D341Med (cell line): ENCODE measurements around the gene TCP10L.
"Not testable (repeated sequence)": the region's sequence is repeated elsewhere in the genome, so short reads cannot be mapped to it uniquely, and the experiment has no call there.

ENCODE experiments used
- DNase-seq: peaks from one replicate; pipeline ENCODE4 v3.0.0; 2012; ENCODE audit warnings: low spot score

Gene TCP10L

GRCh38 chr21:32554832-32555638 lies 30.3 kb downstream of the TCP10L start:
- DNase-seq = no peak

DNA sequence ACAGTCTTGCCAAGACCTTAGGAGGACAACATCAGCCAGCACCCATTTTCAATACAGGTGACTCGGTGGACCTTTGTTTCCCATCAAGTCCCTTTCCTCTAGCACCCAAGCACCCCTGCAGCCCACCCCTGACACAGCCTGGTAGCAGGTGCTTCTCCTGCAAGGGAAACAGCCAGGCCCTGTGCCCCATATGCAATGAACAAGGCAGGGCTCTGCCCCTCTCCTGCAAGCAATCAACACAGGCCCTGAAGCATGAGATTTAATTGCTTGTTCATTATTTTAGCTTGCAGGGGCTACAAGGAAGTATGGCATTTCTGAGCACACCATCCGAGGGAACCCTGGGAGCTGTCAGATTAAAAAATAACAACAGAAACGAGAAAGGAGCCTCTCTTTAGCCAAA lies 35.4 kb downstream of the TCP10L start:
- no peak for DNase-seq

GRCh38 chr21:32549440-32549839 lies 35.9 kb downstream of the TCP10L start:
- DNase-seq = no peak

DNA sequence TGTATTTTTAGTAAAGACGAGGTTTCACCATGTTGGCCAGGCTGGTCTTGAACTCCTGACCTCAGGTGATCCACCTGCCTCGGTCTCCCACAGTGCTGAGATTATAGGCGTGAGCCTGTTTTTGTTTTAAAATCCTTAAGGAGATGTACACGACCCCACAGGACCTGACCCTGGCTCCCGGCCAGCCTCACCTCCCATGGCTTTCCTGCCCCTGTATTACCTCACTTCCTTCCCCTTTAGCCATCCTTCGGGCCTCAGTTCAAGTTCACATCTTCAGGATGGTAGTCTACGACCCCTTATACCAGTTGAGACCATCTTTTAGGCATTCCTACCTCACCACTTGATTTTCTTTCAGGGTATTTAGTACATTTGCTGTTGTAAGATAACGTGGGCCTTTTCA lies 36.3 kb downstream of the TCP10L start:
- DNase-seq = no peak

DNA sequence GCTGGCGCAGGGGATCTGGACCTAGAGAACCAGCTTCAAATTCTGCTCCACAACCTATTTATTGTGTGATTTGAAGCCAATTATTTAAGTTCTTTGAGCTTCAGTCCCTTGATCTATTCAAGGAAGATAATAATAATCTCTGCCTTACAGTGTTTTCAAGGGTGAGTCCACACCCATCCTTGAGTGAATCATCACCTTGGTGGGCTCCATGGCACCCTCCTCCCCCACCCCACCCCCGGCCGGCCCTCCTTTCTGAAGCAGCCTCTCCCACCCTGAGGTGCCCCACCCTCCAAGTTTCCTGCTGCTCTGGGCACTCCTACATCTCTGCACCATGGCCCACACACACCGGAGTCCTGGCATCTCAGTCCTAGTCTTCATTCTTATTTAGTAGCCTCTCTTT lies 38.3 kb downstream of the TCP10L start:
- no peak for DNase-seq

GRCh38 chr21:32545948-32546441 lies 39.3 kb downstream of the TCP10L start:
- DNase-seq = no peak

DNA sequence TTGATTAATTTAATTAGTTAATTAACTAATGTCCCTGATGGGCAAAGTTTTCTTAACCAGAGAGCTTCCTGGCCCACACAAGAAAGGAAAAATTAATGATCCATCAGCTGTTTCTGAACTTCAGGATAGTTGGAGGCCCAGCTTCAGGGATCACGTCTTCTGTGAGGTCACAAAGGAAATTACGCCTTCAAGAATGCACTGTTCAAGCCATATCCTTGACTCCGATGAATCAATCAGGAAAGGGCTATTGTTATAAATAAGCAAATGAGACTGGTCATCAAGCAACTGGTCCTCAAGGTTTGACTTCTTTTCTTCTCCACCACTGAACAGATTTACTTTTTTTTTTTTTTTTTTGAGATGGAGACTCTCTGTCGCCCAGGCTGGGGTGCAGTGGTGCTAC lies 40.6 kb downstream of the TCP10L start:
- no peak for DNase-seq

- no peak for DNase-seq
These were observed 41.3 kb downstream of the TCP10L start for GRCh38 chr21:32543975-32544374.

DNA sequence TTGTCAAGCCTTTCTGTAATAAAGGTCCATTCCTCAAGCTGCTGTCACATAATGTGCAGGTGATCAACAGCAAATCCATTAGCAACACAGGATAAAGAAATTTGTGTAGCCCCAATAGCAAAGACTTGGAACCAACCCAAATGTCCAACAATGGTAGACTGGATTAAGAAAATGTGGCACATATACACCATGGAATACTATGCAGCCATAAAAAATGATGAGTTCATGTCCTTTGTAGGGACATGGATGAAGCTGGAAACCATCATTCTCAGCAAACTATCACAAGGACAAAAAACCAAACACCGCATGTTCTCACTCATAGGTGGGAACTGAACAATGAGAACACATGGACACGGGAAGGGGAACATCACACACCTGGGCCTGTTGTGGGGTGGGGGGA lies 42.3 kb downstream of the TCP10L start:
- DNase-seq = not testable (repeated sequence)

GRCh38 chr21:32539378-32539777 lies 45.9 kb downstream of the TCP10L start:
- no peak for DNase-seq

GRCh38 chr21:32538147-32538792 lies 47.1 kb downstream of the TCP10L start:
- DNase-seq = no peak

DNA sequence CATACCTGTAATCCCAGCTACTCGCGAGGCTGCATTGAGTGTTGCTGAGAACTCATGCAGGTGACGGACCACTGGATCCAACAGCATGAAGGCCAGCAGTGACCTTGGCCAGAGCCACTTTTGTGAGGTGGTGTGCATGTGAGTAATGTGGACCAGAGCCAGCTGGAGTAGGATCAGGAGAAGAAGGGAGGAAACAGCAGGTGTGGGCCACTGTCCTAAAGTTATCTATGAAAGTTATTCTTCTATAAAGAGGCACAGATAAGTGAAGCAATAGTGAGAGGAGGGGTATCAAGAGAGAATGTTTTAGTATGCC lies 47.8 kb downstream of the TCP10L start:
- DNase-seq = no peak

- DNase-seq = no peak
These were observed 49.7 kb downstream of the TCP10L start for GRCh38 chr21:32535612-32536011.

DNA sequence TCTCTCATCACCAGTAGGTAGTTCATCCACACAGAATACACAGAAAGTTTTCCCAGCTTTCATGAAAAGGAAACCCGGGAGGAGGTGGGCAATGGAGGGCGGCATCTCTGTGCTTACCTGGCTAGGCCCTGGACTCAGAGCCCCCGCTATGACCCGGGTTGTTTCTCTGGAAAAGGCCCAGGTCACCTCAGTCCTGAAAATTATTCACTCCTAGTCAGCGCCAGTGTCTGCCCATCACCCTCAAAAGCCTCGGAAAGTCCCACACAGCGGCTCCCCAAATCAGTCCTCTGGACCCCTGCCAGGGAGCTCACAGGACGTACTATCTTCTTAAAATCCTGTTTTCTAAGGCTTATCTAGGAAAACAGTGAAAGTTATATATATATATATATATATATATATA lies 51.2 kb downstream of the TCP10L start:
- DNase-seq = no peak

- no peak for DNase-seq
These were observed 51.7 kb downstream of the TCP10L start for GRCh38 chr21:32533611-32534010.

- DNase-seq = no peak
These were observed 52.3 kb downstream of the TCP10L start for GRCh38 chr21:32533053-32533452.

- no peak for DNase-seq
These were observed 52.7 kb downstream of the TCP10L start for GRCh38 chr21:32532636-32533035.

DNA sequence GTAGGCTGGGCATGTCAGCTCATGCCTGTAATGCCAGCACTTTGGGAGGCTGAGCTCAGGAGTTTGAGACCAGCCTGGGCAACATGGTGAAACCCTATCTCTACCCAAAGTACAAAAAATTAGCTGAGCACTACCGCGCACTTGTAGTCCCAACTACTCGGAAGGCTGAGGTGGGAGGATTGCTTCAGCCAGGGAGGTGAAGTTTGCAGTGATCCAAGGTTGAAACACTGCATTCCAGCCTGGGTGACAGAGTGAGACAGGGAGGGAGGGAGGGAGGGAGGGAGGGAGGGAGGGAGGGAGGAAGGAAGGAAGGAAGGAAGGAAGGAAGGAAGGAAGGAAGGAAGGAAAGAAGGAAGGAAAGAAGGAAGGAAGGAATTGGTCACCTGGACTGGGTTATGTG lies 53.8 kb downstream of the TCP10L start:
- DNase-seq = not testable (repeated sequence)

DNA sequence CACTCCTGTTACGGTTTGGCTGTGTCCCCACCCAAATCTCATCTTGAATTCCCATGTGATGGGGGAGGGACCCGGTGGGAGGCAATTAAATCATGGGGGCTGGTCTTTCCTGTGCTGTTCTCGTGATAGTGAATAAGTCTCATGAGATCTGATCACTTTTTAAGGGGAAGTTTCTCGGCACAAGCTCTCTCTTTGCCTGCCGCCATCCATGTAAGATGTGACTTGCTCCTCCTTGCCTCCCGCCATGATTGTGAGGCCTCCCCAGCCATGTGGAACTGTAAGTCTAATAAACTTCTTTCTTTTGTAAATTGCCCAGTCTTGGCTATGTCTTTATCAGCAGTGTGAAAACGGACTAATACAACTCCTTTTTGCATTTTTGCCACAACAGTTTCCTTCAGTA lies 54.5 kb downstream of the TCP10L start:
- DNase-seq = not testable (repeated sequence)

DNA sequence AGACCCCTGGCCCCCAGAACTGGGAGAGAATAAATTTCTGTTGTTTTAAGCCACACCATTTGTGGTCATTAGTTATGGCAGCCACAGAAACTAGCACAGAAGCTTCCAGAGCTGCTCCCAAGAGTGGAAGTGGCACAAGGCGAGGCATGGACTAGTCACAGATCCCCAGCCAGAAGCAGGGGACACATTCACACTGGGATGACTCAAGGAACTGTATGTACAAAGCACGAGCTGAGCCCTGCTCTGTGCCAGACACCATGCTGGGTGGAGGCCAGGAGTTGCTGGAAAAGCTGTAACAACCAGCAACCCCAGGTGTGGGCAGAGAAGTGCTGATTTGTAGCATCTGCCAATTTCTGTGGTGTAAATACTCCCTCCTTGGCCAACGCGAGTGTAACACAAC lies 55.6 kb downstream of the TCP10L start:
- no peak for DNase-seq

- DNase-seq = no peak
These were observed 60.0 kb downstream of the TCP10L start for GRCh38 chr21:32525282-32525681.

DNA sequence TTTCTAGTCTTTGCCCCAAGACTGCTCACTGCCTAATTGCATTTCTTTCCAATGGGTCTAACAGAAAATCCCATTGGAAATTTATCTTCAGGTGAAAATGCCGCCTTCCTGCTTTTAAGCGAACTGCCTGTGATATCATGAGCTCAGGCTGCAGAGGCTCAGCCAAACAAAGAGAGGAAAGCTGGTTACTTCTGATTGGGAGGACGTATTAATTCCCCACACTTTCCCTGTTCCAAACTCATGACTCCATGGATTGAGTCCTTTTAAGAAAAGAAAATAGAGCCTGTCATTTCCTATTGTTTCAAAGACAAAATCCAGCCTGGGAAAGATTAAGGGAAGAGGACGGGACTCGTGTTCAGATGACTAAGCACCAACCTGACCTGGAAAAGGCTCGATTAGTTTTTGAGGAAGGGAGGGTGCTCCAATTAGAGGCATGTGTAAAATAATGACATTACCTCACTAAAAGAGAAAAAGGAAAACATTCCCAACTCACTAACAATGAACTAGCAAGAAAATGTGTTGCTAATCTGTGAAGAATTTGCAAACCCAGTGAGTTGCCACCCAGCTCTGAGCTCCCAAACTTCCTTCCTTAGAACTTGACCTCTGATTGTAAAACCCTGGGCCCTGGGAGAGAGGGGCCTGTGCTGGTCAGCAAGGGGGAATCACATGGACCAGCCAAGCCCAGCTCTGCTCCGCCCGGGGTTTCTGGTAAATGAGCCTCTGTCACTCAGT lies 61.2 kb downstream of the TCP10L start:
- DNase-seq = no peak
